MM.1S (cell line): Measurements from ENCODE around the gene RIC1.

Experiments used
- EZH2 ChIP-seq: fragments of 300-600 bp; sonication (generic); optimal IDR thresholded peaks from 2 replicates; pipeline ENCODE3; 2017; ENCODE audit warnings: low read depth, mild to moderate bottlenecking, antibody characterized with exemption, low read length, mixed read lengths
- TF ChIP-seq, protein P1 (sequence below): fragments of 300-600 bp; sonication (generic); IDR thresholded peaks from 2 replicates; pipeline ENCODE4 v1.5.1; 2016; ENCODE audit warnings: antibody characterized with exemption, low read length, mixed read lengths

DNA sequence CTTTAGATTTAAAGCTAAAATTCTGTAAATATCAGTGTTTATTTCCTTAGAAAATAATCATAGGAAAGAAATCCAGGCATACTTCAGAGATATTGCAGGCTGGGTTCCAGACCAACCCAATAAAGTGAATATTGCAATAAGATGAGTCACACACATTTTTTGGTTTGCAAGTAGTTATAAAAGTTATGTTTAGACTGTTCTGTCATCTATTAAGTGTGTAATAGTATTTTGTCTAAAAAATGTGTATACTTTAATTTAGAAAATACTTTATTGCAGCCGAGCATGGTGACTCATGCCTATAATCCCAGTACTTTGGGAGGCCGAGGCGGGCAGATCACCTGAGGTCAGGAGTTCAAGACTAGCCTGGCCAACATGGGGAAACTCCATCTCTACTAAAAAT is 6.9 kb upstream of the RIC1 start:
- TF ChIP-seq, protein P1, sequence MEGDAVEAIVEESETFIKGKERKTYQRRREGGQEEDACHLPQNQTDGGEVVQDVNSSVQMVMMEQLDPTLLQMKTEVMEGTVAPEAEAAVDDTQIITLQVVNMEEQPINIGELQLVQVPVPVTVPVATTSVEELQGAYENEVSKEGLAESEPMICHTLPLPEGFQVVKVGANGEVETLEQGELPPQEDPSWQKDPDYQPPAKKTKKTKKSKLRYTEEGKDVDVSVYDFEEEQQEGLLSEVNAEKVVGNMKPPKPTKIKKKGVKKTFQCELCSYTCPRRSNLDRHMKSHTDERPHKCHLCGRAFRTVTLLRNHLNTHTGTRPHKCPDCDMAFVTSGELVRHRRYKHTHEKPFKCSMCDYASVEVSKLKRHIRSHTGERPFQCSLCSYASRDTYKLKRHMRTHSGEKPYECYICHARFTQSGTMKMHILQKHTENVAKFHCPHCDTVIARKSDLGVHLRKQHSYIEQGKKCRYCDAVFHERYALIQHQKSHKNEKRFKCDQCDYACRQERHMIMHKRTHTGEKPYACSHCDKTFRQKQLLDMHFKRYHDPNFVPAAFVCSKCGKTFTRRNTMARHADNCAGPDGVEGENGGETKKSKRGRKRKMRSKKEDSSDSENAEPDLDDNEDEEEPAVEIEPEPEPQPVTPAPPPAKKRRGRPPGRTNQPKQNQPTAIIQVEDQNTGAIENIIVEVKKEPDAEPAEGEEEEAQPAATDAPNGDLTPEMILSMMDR: no peak
- no peak for TF ChIP-seq EZH2
